Activated gamma-delta T cell treated with anti-CD3 and anti-CD28 coated beads, Interleukin-2, amount 50 U/mL, for 16 hours (primary cell): ENCODE results near the gene ABLIM1.

Experiments
- DNase-seq: peaks from one replicate; pipeline ENCODE4 v3.0.0-alpha.2; 2020; ENCODE audit warnings: low read depth

ABLIM1 gene

DNA sequence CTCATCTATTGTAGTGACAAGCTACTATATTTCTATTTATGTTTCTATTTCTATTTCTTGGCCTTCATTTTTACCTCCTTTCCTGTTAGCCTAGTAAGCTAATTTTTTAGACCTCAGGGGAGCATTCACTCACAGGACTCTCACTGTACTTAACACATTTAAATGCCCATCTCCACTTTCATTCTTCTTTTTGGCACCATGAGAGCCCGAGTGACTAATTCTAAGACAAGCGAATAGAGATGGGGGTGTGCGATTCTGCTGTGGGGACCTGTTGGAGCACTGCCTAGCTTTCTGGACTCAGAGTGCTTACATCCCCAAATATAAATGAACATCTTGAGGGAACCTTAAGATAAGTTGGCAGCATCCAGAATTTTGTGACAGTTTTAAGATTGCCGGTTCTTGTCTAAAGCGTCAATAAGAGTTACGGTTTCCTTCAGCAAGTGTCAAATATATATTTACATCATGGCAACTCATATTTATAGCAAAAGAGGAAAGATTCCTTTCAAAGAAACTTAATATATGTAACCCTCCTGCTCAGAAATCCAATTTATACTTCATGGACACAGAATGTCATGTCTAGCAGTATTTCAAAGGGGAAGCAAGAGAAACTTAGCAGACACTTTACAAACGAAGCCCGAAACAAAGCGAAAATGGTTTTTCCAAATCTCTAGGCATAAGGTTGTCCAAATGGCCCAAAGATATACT, 199.7 kb downstream of the ABLIM1 start:
- no peak for DNase-seq

DNA sequence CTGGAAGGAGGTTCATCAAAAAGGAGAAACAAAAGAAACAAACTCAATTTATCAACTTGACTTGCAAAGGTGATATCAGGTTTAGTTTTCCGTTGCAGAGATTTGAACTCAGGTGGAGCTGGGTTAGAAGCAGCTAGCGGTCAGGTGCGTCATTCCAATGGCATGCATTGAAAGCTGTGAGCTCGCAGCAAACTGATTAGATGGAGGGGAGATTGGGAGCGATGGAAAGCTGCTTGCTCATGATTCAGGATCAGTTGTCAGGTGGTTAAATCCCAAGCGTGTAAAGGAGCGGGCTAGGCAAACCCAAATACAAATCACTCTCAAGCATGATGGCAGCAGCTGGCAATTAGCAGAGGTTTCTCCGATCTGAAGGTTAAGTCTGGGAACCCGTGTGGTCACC, 204.5 kb downstream of the ABLIM1 start:
- no peak for DNase-seq

DNA sequence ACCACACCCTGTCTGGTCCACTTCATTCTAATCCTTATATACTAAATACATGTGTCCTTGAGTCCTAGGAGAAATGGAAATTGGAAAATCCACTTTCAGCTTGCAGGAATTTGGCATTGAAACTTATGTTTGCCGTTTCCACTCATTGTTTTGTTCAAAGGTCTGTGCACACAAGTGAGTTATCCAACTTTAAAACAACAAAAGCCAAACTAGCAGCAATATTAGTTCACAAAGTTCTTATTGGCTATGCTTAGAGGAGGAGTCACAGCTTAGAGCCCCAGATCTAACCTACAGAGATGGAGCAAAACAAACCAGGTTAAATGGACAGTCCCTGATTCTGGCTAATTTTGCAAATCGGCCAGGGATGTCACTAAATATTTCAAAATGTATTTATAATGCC, 209.2 kb downstream of the ABLIM1 start:
- DNase-seq, result no peak

DNA sequence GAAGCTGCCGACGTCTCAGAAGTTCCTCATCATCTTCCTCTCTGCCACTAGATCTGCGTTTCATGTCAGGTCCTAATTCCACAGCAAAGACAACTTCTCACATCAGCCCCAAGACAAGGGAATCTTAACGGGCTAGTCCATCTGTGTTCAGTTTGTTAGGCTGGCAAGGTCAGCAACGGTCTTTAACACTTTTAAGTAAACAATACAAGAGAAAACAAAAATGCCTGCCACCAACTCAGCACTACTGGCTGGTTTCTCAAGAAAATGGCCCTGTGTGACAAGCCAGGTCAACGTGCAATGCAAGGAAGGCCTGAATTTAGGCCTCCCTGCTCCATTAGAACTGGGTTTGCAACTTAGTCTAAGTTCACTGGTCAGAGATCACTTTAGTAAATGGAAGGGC, 212.7 kb downstream of the ABLIM1 start:
- no peak for DNase-seq

DNA sequence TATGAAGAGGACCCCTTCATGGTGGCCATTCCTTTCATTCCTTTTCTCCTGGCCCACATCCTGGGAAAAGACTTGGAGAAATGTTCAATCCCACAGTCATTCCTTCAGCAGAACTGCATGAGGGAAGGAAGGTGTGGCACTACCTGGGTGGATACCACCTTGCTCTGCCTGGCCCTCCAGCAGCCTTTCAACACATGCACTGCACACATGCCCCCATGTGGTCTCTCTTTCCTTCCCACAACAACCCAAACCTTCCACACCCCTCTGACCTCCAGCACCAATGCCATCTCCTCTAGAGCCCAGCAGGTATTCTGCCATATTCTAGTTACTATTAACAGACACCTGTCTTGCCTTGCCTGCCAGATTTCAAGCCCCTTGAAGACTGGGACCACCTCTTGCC, 213.3 kb downstream of the ABLIM1 start:
- no peak for DNase-seq

DNA sequence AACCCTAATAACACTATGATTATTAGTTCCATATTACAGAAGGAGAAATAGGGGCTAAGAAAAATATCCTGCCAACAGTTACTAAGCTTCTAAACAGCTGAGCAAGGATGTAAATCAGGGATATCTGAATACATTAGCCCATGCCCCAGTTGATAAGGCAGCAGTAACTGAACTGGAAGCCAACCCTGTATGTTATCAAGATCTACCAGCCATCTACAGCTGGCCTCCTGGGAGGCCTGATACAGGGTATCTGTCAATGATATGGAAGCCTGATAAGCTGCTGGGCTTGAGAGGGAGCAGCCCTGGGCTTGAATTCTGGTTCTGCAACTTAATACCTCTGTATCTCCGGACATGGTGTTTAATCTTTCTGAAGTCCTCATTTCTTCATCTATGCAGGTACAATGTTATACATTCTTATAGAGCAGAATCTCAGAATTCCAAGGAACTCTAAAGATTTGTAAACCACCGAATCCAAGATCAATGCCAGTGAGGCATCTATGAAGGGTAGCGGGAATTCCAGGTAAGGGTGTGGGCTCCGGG, 215.9 kb downstream of the ABLIM1 start:
- DNase-seq, result no peak

DNA sequence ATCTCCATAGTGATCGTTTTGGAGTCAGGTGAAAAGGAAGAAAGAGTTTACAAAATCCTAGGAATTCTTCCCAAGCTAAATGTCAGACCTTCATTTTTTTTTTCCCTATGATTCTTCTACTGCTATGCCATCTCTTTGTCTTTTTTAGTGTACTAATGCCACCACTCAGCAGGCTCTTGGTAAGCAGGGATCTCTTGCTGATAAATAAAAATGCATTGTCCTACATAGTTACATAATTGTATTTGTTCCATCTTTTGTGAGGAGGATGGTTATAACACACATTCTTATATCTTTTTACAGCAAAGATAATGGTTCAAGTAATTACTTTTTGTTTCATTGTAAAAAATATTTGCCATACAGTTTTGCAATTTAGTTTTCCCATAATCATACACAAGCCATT, 217.0 kb downstream of the ABLIM1 start:
- no peak for DNase-seq

DNA sequence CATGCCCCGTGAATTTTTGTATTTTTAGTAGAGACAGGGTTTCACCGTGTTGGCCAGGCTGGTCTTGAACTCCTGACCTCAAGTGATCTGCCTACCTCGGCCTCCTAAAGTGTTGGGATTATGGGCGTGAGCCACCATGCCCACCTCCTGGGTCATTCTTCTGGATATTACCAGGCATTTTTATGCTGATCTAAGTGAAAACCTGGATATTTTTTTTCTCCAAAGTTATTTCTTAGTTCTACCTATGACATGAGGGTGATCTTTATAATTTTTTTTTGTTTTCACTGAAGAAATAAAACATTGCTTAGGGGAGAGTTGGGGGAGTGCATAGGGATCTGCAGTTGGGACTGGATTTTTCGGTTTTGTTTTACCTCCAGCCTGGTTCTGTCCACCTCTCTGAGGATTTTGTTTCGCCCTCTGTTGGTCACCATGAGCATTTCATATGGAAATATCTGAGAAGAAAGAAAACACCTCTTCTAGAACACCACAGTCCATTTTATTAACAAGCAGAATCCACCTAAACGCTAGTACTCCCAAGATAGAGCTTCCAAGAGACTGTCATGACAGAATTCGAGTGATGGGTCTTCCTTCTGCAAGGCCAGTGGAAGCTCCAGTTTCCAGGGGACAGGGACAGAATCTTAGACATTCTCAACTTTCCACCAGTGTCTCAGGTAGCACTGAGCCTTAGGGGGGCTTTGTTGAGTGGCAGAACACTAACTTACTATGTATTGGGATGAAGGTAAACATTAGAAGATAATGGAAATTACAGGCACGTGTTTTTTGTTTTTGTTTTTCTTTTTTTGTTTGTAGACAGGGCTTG, 220.4 kb downstream of the ABLIM1 start:
- no peak for DNase-seq

DNA sequence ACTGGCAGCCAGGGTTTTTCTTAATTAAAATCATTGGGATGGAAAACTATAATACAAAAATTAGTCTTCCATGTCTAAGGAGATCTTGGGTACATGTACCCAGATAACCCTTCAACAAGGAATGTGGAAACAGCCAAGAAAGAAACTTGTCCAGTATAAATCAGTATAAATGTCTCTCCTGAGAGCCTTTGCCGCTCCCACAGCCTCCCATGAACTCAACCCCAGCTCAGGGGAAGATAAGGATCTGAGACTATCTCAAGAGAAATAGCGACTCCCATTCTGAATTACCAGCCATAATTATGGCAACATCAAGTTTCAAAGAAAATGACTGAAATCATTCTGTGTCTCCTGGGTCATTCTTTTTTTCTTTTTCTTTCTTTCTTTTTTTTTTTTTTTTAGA, 221.1 kb downstream of the ABLIM1 start:
- no peak for DNase-seq

DNA sequence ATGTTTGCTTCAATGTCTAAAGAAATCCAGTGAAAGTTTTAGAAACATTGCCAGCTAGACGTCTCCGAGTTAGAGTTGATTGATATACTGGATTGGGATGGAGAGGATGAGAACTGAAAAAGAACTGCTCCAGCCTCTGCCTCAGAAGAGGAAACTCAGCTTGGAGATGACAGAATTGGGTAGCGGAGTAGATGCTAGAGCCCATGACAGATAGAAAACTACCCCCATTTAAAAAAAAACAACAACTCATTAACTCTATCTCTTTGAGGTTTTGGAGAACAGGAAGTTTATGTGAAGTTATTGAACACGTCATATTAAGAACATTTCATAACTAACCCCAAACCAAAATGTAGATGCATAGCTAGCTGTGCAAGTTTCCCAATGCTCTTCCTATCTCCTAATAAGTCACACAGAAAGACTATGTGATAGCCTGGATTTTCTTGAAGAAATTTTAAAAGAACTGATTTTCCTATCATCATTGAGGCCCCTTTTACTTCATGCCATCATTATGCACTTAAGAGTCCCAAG, 225.4 kb downstream of the ABLIM1 start:
- no peak for DNase-seq

DNA sequence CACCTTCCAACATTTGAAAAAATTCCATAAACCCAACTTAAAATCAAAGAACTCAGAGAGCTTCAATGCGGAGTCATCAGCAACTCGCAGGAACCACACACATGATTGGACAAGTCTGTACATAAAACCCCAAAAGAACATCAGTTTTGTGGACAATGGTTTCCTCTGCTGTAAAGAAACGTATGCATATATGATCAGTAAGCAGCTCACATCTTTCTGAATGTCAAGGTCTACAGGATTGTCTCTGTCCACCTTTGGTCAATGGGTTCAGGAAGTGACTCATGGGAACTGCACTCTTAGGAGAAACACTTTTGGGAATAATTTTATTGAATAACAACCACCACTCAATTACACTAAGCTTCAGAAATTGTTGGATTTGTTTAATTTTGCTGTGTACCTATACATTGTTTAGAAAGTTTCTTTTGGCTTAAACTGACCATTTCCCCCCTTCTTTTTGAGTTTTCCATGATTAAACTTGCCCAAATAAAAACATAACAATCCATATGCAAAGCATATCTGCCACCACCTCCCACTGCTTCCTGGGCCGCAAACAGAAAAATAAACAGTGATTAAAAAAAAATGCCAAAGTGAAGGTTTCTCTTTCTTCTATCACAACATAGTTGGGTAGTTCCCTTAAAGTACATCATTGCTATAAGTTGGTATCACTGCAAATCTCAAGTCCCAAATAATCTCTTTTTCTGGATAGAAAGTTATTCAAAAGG, 226.5 kb downstream of the ABLIM1 start:
- DNase-seq, result no peak

DNA sequence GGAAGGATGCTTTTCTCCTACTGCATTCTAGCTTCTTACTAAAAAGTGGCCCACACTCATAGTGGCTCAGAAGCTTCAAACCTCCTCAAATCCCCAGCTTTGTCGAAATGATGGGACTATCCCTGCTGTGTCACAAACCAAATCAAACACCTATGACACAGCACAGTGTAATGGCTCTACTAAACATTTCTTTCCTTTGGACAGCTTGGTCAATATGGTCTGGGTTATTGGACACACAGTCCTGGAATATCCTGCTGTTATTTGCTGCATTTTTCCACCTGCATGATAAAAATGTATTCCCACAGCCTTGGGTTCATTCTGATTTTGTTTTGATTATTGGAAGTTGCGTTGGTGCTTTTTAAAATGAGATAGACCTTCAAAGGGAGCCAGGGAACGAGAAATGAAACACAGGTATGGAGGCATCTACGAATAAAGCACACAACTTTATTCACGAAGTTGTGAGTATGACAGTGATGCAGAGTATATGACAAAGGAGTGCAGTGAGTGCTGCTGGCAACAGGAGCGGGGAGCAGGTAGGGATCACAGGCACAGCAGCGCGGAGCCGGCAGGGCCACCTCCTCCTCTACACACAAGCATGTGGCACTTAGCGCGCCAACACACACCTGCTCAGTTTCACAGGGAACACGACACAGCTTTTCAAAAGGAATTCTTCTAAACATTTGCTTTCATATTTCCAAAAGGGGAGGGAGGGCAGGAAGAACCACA, 227.2 kb downstream of the ABLIM1 start:
- no peak for DNase-seq

DNA sequence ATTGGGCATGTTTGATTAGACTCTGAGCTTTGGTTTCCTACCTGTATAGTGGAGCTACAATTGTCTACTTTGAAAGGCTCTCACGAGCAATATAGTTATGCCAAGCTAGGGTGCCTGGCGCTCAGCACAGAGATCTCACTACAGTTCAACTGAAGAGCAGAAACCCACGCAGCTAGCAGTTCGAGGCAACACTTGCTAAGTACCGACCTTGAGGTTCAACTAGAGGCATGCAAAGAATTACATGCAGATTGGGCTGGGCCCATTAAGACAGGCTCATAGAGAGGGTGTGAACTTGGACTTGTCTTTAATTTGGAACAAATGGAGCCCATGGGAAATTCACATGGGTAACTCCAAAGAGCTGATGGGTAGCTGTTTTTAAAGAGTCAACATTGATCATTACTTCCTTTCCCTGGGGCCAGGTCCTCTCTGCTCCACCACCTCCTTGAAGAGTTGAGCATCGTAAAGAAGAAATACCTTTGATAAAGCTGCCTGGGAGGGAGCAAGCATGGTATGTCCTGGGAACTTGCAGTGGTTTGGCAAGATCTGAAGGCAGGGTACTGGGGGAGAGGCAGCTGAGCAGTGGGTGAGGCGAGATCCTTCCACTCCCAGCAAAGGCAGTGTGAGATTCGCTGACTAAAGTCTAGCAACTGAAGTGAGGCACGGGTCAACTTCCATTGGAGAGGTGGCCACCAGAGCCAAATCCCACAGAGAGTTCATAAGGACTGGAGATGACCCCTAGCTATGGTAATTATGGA, 228.3 kb downstream of the ABLIM1 start:
- no peak for DNase-seq

DNA sequence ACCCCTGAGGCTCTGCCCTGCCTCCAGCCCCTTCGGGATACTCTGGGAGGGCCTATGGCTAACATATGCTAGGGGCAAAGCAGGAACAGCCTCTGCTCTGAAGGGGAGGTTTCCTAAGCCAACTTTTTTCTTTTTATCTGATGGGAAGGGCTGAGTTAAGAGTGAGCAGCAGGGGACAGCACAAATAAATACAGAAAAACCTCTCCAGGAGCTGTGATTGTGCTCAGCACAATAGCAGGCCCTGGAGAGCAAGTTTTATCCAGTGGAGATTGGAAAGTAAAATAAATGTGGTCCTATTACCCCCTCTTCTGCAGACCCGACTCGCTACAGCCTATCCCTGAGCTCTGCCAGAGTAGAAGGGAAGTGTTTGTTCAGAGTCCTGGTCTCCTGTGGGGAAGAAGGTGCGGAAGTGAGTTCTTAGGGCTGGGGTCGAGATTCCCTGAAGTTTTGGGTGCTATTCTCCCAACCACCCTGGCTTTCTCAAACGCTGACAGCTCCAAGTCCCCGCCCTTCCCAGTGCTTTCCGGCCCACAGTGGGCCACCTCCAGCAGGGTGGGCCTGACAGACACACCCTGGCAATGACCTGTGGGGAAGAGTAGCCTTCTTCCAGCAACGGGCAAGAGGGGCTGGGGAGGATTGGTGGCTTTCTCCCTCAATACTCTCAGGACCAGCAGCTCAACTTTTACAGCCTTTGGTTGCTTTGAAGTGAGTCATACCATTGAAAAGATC, 230.8 kb downstream of the ABLIM1 start:
- no peak for DNase-seq

DNA sequence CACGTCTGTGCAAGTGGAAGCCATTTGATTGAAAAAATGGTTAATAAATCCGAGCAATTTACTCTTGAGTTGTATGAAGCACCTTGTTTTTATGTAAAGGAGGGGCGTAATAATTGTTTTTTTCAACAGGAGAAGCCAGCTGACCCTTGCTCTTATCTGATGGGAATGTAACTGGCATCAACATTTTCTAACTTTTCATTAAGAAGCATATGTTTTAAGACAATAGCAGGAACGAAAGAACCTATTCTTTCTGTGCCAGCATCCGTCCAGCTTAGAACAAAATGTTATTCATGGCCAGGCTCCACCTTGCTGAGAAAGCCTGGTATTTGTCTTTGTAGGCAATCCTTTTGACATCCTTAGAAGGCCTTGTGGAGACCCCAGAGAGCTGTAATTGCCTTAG, 231.6 kb downstream of the ABLIM1 start:
- DNase-seq, result no peak

DNA sequence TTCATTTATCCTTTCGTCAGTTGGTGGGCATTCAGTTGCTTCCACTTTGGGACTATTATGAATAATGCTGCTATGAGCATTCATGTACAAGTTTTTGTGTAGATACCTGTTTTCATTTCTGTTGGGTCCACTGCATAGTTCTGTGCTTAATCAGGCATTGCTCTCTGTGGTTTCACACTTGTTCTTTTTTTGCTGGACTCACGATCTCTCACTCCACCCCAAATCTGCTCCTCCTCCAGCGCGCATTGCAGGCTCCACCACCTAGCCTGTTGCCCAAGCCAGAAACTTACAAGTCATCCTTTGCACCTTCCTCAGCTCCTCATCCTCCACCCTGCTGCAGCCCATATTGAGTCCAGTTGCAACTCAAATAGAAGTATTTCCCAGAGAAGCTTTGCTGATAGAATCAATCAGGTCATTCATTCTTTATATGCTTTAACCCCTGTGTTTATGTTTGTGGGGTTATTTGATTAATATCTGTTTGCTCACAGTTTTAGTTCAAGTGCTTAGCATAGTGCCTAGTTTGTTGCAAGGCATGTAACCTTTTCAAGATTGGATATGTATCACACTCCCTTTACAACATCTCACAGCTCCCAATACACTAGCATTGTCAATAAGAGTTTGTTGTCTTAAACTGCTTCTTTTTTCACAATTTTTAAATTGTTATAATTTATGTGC, 237.1 kb downstream of the ABLIM1 start:
- no peak for DNase-seq

DNA sequence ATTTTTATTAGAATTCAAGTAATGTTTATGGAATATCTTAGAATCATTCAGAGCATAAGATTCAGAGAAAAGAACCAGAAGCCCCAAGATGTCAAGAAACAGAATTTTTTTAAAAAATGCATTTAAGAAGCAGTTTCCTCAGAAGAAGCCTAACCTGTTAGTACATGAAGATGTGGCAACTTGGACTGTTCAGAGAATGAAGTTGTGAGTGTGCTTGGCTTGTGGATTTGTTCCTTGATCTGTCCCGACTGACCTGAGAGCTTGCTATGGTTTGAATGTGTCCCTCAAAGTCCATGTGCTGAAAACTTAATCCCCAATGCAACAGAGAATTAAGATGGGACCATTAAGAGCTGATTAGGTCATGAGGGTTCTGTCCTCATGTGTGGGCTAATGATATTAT, 240.0 kb downstream of the ABLIM1 start:
- DNase-seq, result no peak

DNA sequence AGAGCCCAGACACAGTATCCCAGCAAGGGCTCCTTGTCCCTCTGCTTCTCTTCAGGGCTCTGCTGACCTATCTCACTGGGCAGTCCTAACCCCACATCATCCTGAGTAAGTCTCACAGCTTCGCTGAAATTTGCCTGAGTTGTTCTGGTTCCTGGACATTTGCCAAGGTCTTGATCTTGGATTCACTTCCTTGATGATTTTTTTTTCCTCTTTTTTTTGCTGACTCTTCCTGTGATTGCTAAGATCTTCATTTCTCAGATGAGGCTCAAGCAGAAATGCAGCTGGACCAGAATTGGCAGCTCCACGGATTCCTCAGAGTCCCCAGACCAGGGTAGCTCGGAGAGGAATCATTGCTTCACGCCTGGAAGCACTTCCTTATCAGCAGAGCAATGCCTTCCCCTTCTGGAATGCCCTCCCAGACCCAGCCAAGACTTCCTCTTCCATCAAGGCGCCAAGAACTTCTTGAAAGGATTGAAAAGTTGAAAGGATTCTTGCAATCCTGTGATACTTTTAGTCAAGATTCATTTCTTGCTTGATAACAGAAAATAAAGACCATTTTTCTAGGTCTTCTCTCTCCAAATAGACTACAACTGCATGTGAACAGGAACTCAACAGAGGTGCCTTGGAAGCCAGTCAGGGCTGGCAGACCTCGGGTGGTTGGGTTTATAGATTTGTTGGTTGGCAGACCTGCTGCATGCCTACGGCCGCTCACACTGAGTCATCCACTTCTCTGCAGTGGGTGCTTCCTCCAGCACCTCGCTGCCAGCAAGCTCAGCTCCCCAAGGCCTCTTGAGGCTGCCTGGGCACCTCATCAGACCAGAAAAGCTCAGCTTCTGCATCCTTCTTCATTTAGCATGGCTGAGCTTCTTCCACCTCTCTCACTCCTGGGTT, 244.9 kb downstream of the ABLIM1 start:
- no peak for DNase-seq

DNA sequence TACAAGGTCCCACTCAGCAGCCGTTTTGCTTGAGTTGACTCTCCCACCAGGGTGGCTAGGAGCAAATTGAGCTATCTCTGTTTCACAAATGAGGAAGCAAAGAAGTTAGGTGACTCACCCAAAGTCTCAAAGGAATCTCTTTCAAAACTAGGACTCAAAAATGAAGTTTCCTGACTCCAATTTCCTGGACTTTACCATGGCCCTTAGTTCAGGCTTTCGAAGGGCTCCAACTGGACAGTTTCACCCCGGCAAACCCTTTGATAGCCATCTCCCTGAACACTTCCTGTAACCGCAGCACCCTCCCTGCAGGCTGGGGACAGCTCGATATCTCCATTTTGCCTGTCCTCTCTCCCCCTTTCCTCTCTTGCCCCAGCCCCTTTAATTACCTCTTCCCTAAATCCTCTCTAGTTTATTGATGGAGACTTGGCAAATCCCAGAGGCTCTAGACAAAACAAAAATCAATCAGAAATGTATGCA, 249.1 kb downstream of the ABLIM1 start:
- no peak for DNase-seq
